Coronary artery (tissue), 2 donors: ENCODE measurements around the gene DPP3.
"Not testable (repeated sequence)": the region's sequence is repeated elsewhere in the genome, so short reads cannot be mapped to it uniquely, and the experiment has no call there.

ENCODE experiments used
- DNase-seq: peaks from one replicate; pipeline ENCODE4 v3.0.0-alpha.2; 2017; ENCODE audit warnings: low spot score
- H3K27ac ChIP-seq, 2 donors: fragments of 200-600 bp; sonication (generic); one replicate each; pipeline ENCODE4 v1.5.1; 2016 to 2019
- H3K4me3 ChIP-seq: fragments of 200-600 bp; sonication (generic); 2 replicates; pipeline ENCODE4 v1.5.1; 2016; ENCODE audit warnings: mild to moderate bottlenecking, moderate library complexity
- CTCF ChIP-seq: fragments of 200-600 bp; sonication (generic); IDR thresholded peaks from one replicate; pipeline ENCODE4 v1.5.1; 2019; ENCODE audit warnings: antibody characterized with exemption

The DPP3 gene

GRCh38 chr11:66539170-66539869 lies 59.1 kb downstream of the DPP3 start:
- Histone ChIP-seq H3K27ac (no peak overlapping the region), H3K4me3 (no peak overlapping the region)
- no peak for DNase-seq
- no peak for TF ChIP-seq CTCF

- no peak for DNase-seq
- no peak for TF ChIP-seq CTCF
- Histone ChIP-seq H3K27ac (no peak overlapping the region), H3K4me3 (no peak overlapping the region)
Measured at GRCh38 chr11:66539870-66540213, 59.6 kb downstream of the DPP3 start.

GRCh38 chr11:66540598-66540997 lies 60.4 kb downstream of the DPP3 start:
- H3K27ac ChIP-seq, result not testable (repeated sequence)

GRCh38 chr11:66541892-66542291 lies 61.7 kb downstream of the DPP3 start:
- H3K27ac ChIP-seq, result no peak overlapping the region
- TF ChIP-seq CTCF, result no peak
- no peak overlapping the region for H3K4me3 ChIP-seq
- no peak for DNase-seq

More at GRCh38 chr11:66540598-66540997, 60.4 kb downstream of the DPP3 start:
- not testable (repeated sequence) for H3K4me3 ChIP-seq, DNase-seq

- no peak for DNase-seq
- Histone ChIP-seq H3K4me3 (no peak overlapping the region), H3K27ac (no peak overlapping the region)
- TF ChIP-seq CTCF, result no peak
Measured at GRCh38 chr11:66542362-66542761, 62.1 kb downstream of the DPP3 start.

GRCh38 chr11:66543263-66544107 lies 63.3 kb downstream of the DPP3 start:
- peak overlapping the region; percentile 44 for H3K4me3 ChIP-seq
- no peak for TF ChIP-seq CTCF
- peak overlapping the region in 1 of 2 donors; percentile 41 for H3K27ac ChIP-seq
- DNase-seq, result no peak

GRCh38 chr11:66544952-66545351 lies 64.7 kb downstream of the DPP3 start:
- H3K4me3 ChIP-seq, result peak overlapping the region; percentile 97
- not testable (repeated sequence) for H3K27ac ChIP-seq, DNase-seq
